CD4-positive, alpha-beta T cell (primary cell): ENCODE measurements around the gene RBMS1. TPM values are rescaled to one million over a fixed set of nuclear protein-coding genes. Genes with fewer than 3 reads are reported as not detected.

ENCODE experiments used
- ATAC-seq: fragments of 200-7000 bp; cut with Tn5 transposase; one replicate; pipeline ENCODE4 v1.10.0; 2022; ENCODE audit warnings: mild to moderate bottlenecking; ENCODE audit not compliant: poor library complexity
- CTCF ChIA-PET: fragments of 350-600 bp; sonication (Branson Sonifier 250); formaldehyde crosslinking; loops from one replicate; lab custom pipeline; 2021; ENCODE audit warnings: antibody characterized with exemption, inconsistent platforms; lab: Charles Lee
- POLR2A ChIA-PET: fragments of 350-600 bp; sonication (Branson Sonifier 250); formaldehyde crosslinking; loops from one replicate; lab custom pipeline; 2021; ENCODE audit warnings: antibody characterized with exemption, inconsistent platforms; lab: Charles Lee
- DNase-seq, 14 experiments: peaks; one replicate each; pipeline ENCODE4 v3.0.0-alpha.2; 2013 to 2020; ENCODE audit warnings: mixed read lengths in 2 of 14
- H3K27ac ChIP-seq, 2 donors: one replicate each; pipeline versions ENCODE4 v1.5.1 to v1.7.0; 2013; ENCODE audit warnings: low read length in 2 of 2, low read depth in 1 of 2, mild to moderate bottlenecking in 1 of 2
- H3K27me3 ChIP-seq, 2 experiments: 1 replicate in 1 of 2; 2 replicates in 1 of 2; pipeline versions ENCODE4 v1.6.1 to v1.7.0; 2013; ENCODE audit warnings: low read length in 2 of 2, control low read depth in 1 of 2, mild to moderate bottlenecking in 1 of 2, moderate library complexity in 1 of 2; ENCODE audit not compliant: insufficient read depth in 2 of 2, control insufficient read depth in 1 of 2
- H3K36me3 ChIP-seq: one replicate; pipeline ENCODE4 v1.6.1; 2013; ENCODE audit warnings: low read length, control low read depth; ENCODE audit not compliant: insufficient read depth
- H3K4me1 ChIP-seq: one replicate; pipeline ENCODE4 v1.6.1; 2013; ENCODE audit warnings: low read length, control low read depth; ENCODE audit not compliant: insufficient read depth
- H3K4me3 ChIP-seq: one replicate; pipeline ENCODE4 v1.5.1; 2013; ENCODE audit warnings: mild to moderate bottlenecking, low read length, moderate library complexity
- H3K9me3 ChIP-seq, 2 experiments: 1 replicate in 1 of 2; 2 replicates in 1 of 2; pipeline versions ENCODE4 v1.6.1 to v1.7.0; 2013; ENCODE audit warnings: low read length in 2 of 2, mild to moderate bottlenecking in 2 of 2, control low read depth in 1 of 2, moderate library complexity in 1 of 2; ENCODE audit not compliant: control insufficient read depth in 1 of 2, insufficient read depth in 1 of 2
- H3K27ac Mint-ChIP-seq: one replicate; pipeline ENCODE4 v1.8.0; 2020; ENCODE audit warnings: mixed read lengths
- H3K27me3 Mint-ChIP-seq: one replicate; pipeline ENCODE4 v1.8.0; 2021; ENCODE audit warnings: mixed read lengths
- H3K36me3 Mint-ChIP-seq: one replicate; pipeline ENCODE4 v1.8.0; 2021; ENCODE audit warnings: low read depth, mixed read lengths
- H3K4me1 Mint-ChIP-seq: one replicate; pipeline ENCODE4 v1.8.0; 2021; ENCODE audit warnings: low read depth, mixed read lengths
- H3K4me3 Mint-ChIP-seq: one replicate; pipeline ENCODE4 v1.8.0; 2020; ENCODE audit warnings: mild to moderate bottlenecking, mixed read lengths
- H3K9me3 Mint-ChIP-seq: one replicate; pipeline ENCODE4 v1.8.0; 2020; ENCODE audit warnings: mixed read lengths
- intact Hi-C, 2 experiments: fragments of 100-400 bp; cut with DNase I in 1 of 2; cut with micrococcal nuclease in 1 of 2; formaldehyde crosslinking; loops; one replicate each; pipeline versions ENCODE4 v1.15.1 to v1.9.0; 2023 to 2025; cut with DNase I, micrococcal nuclease
- total RNA-seq, 174 experiments: library from RNA in 2 of 174; stranded (reverse) in 2 of 174; gene quantifications; one replicate each; pipeline ENCODE4 v1.2.3 and lab custom pipeline; 2021 to 2026
- TF ChIP-seq, protein P1 (sequence below): fragments of 200-600 bp; IDR thresholded peaks from one replicate; pipeline ENCODE4 v1.8.0; 2022; ENCODE audit warnings: antibody characterized with exemption, mild to moderate bottlenecking

RBMS1 gene
- total RNA-seq, 2 experiments from 2014 or later: 88.6 to 90.3 TPM

DNA sequence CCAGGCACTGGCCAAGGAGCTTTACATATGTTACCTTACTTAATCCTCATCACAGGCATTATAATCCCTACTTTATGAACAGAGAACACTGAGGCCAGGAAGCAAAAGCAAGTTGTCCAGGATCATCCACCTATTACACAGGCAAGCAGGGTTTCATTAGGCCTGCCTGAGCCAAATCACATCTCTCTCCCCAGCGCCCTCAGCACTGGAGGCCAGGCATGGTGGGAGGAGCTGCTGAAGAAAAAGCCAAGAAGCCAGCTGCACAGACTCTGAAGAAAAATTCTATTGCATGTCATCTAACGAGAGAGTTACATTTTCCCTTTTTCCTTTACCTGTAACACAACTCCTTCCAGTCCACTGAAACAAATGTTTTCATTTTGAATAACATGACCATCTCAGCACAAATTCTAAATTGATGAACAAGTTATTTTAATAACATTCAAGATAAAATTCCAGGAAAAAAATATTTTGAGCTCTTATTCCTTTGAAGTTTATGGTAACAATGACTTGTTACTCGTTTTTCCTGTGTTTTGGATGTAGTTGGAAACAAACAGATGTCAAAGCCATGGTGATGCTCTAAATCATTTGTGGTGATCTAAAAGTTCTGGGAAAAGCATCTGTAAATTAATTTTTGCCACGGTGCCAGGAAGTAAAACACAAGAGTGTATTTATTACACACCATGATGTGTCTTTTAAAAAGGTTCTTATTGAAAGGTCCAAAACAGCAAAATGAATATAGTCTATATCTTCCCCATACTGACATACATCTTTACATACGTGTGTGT lies 154.5 kb downstream of the RBMS1 start:
- POLR2A ChIA-PET: interaction anchor here (1.0 kb wide), 1 partner anchor 14 kb away, joined by 3 read pairs; no protein-coding TSS in a partner anchor
- ATAC-seq (no peak), DNase-seq (no peak)
- no peaks in the 10 kb centered on the region for H3K9me3 Mint-ChIP-seq
- Histone ChIP-seq H3K36me3 (no peaks in the 10 kb centered on the region), H3K27me3 (no peaks in the 10 kb centered on the region), H3K4me1 (peaks cover 29% of the 10 kb centered on the region), H3K4me3 (no peak overlapping the region), H3K27ac (no peak overlapping the region), H3K9me3 (no peaks in the 10 kb centered on the region)
- H3K4me3 Mint-ChIP-seq: no peak overlapping the region
- CTCF ChIA-PET: interaction anchor here (1.8 kb wide), 1 partner anchor 10 kb away, joined by 4 read pairs; no protein-coding TSS in a partner anchor
- H3K4me1 Mint-ChIP-seq: peaks cover 86% of the 10 kb centered on the region
- peaks cover 6% of the 10 kb centered on the region for H3K36me3 Mint-ChIP-seq
- no peaks in the 10 kb centered on the region for H3K27me3 Mint-ChIP-seq
- TF ChIP-seq, protein P1, sequence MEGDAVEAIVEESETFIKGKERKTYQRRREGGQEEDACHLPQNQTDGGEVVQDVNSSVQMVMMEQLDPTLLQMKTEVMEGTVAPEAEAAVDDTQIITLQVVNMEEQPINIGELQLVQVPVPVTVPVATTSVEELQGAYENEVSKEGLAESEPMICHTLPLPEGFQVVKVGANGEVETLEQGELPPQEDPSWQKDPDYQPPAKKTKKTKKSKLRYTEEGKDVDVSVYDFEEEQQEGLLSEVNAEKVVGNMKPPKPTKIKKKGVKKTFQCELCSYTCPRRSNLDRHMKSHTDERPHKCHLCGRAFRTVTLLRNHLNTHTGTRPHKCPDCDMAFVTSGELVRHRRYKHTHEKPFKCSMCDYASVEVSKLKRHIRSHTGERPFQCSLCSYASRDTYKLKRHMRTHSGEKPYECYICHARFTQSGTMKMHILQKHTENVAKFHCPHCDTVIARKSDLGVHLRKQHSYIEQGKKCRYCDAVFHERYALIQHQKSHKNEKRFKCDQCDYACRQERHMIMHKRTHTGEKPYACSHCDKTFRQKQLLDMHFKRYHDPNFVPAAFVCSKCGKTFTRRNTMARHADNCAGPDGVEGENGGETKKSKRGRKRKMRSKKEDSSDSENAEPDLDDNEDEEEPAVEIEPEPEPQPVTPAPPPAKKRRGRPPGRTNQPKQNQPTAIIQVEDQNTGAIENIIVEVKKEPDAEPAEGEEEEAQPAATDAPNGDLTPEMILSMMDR: no peak
- H3K27ac Mint-ChIP-seq: peak overlapping the region; percentile 70
- intact Hi-C loops: no loop called here

DNA sequence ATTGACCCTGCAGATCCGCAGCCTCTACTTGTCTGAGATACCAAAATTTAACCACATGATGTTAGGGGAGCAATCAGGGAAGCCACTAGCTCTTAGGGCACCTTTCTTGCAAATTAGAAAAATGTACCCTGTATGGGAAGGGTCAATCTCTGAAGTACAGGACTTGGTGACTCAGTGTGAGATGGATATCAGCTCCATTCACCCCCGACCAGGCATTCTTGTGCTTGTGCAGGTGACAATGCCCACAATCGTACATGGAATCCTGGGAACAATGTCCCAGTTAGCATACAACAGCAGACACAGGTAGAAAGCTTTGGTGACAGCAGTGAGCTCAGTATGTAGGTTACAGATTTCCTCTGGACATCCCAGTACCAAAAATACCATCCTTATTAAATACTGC lies 155.9 kb downstream of the RBMS1 start:
- peaks cover 35% of the 10 kb centered on the region for H3K4me1 ChIP-seq
- Mint-ChIP-seq H3K4me3 (no peak overlapping the region), H3K36me3 (peaks cover 6% of the 10 kb centered on the region), H3K27me3 (no peaks in the 10 kb centered on the region), H3K9me3 (no peaks in the 10 kb centered on the region), H3K27ac (peak overlapping the region; percentile 43), H3K4me1 (peaks cover 86% of the 10 kb centered on the region)
- intact Hi-C loops: no loop called here
- ATAC-seq (no peak), DNase-seq (no peak)
- H3K27me3 ChIP-seq: no peaks in the 10 kb centered on the region
- no peaks in the 10 kb centered on the region for H3K9me3 ChIP-seq
- H3K27ac ChIP-seq: no peak overlapping the region
- TF ChIP-seq, protein P1: no peak
- H3K4me3 ChIP-seq: no peak overlapping the region
- ChIA-PET CTCF (interaction anchor here (0.9 to 1.2 kb wide), 2 partner anchors 11 to 15 kb away, joined by 3 to 4 read pairs; no protein-coding TSS in a partner anchor), POLR2A (interaction anchor here (0.6 to 1.0 kb wide), 3 partner anchors 9 to 61 kb away, joined by 3 to 4 read pairs (median 3); no protein-coding TSS in a partner anchor)
- H3K36me3 ChIP-seq: no peaks in the 10 kb centered on the region

DNA sequence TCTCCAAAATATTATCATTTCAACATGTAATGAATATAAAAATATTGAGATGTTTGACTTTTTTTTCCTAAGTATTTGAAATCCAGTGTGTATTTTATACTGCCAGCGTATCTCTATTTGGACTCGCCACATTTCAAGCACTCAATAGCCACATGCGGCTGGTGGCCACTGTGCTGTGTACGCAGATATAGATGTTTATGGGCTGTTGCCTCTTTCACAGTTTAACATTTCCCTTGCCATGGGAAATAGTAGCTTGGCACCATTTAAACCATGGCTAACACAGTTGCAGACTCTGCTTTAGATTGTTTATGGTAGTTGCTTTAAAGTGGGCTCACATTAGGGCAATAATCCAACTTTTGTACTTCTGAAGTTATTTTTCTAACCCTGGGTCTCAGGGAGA lies 157.0 kb downstream of the RBMS1 start:
- TF ChIP-seq, protein P1: no peak
- peak overlapping the region; percentile 82 for H3K27ac Mint-ChIP-seq
- intact Hi-C loops: no loop called here
- no peak overlapping the region for H3K4me3 ChIP-seq
- H3K4me1 ChIP-seq: peaks cover 38% of the 10 kb centered on the region
- no peaks in the 10 kb centered on the region for H3K27me3 Mint-ChIP-seq
- no peak overlapping the region for H3K4me3 Mint-ChIP-seq
- H3K27ac ChIP-seq: no peak overlapping the region
- H3K36me3 Mint-ChIP-seq: peaks cover 4% of the 10 kb centered on the region
- H3K9me3 ChIP-seq: no peaks in the 10 kb centered on the region
- H3K36me3 ChIP-seq: no peaks in the 10 kb centered on the region
- DNase-seq (no peak), ATAC-seq (no peak)
- H3K4me1 Mint-ChIP-seq: peaks cover 87% of the 10 kb centered on the region
- ChIA-PET POLR2A (no interaction called here), CTCF (no interaction called here)
- H3K9me3 Mint-ChIP-seq: no peaks in the 10 kb centered on the region
- H3K27me3 ChIP-seq: no peaks in the 10 kb centered on the region
